ENCODE measurements around the gene SLC16A14.
"Not testable (repeated sequence)": the region's sequence is repeated elsewhere in the genome, so short reads cannot be mapped to it uniquely, and the experiment has no call there.

Gene SLC16A14, protein sequence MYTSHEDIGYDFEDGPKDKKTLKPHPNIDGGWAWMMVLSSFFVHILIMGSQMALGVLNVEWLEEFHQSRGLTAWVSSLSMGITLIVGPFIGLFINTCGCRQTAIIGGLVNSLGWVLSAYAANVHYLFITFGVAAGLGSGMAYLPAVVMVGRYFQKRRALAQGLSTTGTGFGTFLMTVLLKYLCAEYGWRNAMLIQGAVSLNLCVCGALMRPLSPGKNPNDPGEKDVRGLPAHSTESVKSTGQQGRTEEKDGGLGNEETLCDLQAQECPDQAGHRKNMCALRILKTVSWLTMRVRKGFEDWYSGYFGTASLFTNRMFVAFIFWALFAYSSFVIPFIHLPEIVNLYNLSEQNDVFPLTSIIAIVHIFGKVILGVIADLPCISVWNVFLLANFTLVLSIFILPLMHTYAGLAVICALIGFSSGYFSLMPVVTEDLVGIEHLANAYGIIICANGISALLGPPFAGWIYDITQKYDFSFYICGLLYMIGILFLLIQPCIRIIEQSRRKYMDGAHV

DNA sequence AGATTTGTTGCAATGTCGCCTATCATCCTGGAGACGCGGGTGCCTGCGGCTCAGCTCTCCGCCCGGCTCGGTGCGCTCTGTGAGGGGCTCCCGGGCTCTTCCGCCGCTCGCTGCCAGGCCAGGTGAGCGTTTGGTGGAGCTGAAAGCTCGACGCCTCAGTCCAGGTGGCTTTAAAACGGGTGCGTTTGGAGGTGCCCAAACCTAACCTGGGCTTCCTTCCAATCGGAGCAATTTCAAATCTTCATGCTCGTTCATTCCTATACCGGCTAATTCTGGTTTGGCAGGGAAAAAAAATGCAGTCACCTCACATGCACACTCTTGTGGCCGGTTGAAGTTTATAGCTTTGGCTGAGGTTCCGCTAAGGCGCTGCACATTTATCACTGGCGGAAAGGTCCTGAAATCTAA lies at the start of gene SLC16A14:
Gene SLC16A14, minus strand, starts transcription at position 274 of the 405 bp plus-strand sequence. CDS start 9,572 bp downstream, outside the sequence.
- DNase-seq (ENCODE audit: low read depth in 1 of 2, low spot score in 1 of 2) = no peak

DNA sequence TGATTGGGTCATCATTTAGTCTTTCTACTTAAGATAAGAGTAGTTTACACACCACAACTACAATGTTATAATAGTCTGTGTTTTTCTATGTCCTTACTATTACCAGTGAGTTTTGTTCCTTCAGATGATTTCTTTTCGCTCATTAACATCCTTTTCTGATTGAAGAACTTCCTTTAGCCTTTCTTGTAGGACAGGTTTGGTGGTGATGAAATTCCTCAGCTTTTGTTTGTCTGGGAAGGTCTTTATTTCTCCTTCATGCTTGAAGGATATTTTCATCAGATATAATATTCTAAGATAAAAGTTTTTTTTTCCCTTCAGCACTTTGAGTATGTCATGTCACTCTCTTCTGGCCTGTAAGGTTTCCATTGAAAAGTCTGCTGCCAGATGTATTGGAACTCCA lies 38.0 kb upstream of the SLC16A14 start:
- DNase-seq (ENCODE audit: low read depth in 1 of 2, low spot score in 1 of 2) = no peak

DNA sequence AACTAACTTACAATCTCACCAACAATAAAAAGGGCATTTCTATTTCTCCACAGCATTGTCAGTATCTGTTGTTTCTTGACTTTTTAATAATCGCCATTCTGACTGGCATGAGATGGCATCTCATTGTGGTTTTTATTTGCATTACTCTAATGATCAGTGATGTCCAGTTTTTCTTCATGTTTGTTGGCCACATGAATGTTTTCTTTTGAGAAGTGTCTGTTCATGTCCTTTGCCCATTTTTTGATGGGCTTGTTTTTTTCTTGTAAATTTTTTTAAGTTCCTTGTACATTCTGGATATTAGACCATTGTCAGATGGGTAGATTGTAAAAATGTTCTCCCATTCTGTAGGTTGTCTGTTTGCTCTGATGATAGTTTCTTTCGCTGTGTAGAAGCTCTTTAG lies 33.2 kb upstream of the SLC16A14 start:
- not testable (repeated sequence) for DNase-seq (ENCODE audit: low read depth in 1 of 2, low spot score in 1 of 2)

DNA sequence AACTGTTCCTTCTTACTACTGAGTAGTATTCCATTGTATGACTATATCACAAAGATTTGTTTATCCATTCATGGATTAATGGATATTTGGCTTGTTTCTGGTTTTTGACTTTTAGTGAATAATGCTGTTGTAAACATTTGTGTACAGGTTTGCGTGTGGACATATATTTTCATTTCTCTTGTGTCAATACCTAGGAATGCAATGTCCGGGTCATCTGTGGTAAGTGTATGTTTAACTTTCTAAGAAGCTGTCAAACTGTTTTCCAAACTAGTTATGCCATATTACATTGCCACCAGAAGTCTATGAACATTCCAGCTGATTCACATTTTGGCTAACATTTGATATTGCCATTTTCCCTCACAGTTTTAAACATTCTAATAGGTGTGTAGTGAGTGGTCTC lies 29.1 kb upstream of the SLC16A14 start:
- DNase-seq (ENCODE audit: low read depth in 1 of 2, low spot score in 1 of 2) = no peak

DNA sequence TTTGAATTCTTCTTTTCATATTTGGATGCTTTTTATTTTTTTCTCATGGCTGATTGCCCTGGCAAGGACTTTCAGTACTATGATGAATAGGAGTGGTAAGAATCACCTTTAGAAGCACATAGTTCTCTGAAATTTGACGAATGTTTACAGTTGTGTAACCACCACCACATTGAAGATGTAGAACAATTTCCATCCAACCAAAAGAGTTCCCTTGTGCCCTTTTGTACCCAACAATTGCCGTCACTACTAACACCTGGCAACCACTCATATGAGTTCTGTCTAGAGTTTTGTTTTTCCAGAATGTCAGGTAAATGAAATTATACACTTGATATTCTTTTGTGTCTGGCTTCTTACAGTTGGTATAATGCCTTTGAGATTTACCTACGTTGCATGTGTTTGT lies 28.7 kb upstream of the SLC16A14 start:
- no peak for DNase-seq (ENCODE audit: low read depth in 1 of 2, low spot score in 1 of 2)

DNA sequence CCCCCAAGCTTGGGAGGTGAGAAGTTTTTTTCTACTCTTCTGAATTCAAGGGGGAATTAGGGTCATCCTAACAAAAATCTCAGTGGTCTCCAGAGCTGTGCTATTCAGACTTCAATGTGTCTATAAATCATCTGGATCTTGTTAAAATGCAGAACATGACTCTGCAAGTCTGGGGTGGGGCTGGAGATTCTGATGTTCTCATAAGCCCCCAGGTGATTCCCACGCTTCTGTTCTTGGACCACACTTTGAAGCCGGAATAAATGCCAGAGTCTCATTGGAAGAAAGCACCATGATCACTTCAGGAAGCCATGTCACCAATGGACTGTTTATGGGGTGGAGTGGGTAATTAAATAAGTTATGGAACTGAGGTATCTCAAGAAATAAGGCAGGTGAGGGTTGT lies 22.2 kb upstream of the SLC16A14 start:
- DNase-seq (ENCODE audit: low read depth in 1 of 2, low spot score in 1 of 2) = no peak

DNA sequence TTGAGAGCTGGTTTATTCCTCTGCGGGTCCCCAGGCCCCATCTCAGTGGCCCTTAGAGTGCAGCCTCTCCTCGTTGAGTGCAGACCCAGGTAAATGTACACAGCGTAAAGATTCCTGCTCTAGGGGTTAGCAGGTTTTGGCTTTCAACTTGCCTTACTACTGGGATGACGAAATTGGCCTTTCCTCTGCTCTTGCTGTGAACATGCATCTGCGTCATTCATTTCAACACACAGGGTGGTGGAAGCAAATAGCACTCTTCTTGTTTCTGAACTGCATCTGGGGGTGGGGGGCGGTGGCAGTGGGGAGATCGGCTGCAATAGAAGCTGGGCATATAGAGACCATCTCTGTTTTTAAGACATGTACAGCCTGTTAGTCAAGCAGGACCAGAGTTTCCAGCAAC lies 16.5 kb upstream of the SLC16A14 start:
- DNase-seq (ENCODE audit: low read depth in 1 of 2, low spot score in 1 of 2) = no peak

DNA sequence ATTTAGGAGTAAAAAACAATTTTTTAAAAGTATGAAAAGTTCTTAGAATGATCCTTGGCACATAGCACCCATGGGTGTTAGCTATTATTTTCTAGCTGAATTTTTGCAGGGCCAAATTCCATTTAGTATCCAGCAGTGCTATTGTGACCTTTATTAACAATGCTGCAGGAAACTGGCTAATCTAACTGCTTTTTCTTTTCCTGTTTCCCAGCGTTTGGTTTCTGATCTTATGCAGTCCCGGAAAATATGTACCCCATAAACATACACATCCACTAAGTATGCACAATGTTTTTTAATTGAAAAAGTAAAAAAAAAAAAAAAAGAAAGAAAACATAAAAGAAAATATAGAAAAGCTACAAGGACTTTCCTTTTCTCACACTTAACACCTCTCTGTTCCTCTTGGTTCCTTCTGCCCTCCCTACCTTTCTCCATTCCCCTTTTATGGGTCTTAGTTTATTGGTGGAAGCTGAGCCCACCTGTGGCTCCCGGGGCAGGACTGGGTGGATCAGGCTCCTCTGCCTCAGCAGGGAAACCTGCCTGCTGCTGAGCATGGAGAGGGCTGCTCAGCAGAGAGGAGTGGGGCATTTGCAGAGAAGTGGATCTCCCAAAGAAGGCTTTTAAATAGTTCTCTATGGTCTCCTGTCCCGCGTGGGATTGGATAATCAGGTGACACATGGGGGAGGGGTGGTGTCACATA lies 9.3 kb upstream of the SLC16A14 start:
- no peak for DNase-seq (ENCODE audit: low read depth in 1 of 2, low spot score in 1 of 2)

DNA sequence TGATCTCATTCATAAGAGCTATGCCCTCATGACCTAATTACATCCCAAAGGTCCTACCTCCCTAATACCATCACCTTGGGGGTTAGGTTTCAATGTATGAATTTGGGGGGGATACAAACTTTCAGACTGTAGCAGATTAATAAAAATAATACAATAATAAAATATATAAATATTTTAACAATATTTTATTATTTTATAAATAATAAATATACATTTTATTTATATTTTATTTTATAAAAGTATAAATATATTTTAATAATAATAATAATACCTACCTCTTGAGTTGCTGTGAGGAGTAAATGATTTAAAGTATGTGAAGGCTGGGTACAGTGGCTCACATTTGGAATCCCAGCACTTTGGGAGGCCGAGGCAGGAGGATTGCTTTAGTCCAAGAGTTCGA lies 8.1 kb upstream of the SLC16A14 start:
- no peak for DNase-seq (ENCODE audit: low read depth in 1 of 2, low spot score in 1 of 2)

DNA sequence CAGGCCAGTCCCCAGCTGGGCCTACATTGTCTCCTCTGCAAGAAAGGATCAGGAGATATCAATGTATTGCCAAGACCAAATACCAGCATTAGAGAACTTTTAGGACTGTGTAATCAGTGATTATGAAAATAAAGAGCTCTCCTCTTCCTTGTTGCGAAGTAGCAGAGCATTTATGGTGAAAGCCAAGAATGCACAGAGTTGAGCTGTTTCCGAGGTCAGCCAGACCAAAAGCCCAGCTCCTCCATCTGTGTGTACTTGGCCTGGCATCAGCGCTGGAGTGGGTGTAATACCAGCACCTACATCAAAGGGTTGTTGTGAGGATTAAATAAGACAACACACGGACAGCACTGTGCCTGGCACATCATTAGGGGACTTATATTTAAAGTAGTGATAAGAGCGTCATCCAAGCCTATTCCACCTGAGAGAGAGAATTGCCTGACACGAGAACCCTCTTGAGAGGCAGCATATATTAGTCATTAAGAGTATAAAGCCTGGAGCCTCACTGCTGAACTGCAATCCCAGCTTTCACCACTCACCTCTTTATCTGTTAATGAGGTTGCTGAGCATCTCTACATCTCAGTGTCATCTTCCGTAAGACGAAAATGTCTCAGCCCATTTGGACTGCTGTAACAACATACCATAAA lies 7.4 kb upstream of the SLC16A14 start:
- DNase-seq (ENCODE audit: low read depth in 1 of 2, low spot score in 1 of 2) = no peak

DNA sequence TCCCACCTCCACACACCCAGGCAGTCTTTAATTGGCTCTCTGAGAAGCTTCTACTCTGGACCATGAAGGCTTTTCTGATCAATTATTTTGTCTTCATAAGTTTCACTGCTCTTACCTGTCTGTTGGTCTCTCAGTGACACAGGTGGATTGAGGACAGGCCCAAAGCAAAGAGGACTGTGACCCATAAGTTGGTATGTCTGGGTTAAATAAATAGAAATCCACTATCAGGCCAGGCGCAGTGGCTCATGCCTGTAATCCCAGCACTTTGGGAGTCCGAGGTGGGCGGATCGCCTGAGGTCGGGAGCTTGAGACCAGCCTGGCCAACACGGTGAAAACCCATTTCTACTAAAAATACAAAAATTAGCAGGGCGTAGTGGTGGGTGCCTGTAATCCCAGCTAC lies 2.7 kb upstream of the SLC16A14 start:
- DNase-seq (ENCODE audit: low read depth in 1 of 2, low spot score in 1 of 2) = no peak

DNA sequence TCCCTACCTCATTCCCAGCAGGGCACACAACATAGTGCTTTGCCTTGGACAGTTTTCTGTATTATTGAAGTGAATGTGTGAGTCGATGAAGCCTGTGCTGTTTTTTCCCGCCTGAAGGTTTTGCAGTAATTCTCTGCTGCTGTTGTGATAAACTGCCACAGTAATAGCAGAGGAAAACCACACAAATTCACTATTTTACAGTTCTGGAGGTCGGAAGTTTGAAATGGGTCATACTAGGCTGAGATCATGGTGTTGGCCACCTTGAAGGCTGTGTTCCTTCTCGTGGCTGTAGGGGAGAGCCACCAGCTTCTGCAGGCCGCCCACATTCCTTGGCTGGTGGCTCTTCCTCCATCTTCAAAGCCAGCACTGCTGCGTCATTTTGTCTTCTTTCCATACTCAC lies 678 bp upstream of the SLC16A14 start:
- DNase-seq (ENCODE audit: low read depth in 1 of 2, low spot score in 1 of 2) = no peak

DNA sequence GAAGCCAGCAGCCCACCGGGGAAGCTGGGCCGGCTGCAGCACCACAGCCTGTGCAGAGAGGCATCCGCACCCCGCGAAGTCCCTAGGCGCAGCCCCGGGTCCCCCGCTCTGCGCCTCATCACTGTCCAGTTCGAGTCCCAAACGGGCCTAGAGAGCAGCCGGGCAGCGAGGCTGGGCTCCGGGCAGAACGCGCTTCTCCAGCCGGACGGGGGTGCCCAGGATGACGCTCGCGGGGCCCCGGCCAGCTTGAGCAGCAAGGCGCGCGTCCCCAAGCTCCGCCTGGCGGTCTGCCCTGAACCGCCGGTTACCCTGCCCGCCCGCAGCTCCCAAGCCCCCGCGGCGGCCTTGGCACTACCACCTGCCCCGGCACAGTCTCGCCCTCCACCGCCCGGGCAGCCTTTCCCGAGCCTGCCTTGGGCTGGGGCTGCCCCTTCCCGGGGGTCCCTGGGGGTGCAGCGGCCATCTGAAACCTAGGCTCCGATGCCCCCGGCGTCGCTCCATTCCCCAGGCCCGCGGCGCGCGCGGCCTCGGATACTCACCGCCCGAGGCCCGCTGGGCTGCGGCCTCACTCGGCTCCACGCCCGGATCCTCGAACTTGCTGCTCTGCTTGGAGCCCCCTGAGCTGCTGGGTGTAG lies 591 bp downstream of the SLC16A14 start:
- peak; percentile 3 to 44 for DNase-seq (ENCODE audit: low read depth in 1 of 2, low spot score in 1 of 2)

DNA sequence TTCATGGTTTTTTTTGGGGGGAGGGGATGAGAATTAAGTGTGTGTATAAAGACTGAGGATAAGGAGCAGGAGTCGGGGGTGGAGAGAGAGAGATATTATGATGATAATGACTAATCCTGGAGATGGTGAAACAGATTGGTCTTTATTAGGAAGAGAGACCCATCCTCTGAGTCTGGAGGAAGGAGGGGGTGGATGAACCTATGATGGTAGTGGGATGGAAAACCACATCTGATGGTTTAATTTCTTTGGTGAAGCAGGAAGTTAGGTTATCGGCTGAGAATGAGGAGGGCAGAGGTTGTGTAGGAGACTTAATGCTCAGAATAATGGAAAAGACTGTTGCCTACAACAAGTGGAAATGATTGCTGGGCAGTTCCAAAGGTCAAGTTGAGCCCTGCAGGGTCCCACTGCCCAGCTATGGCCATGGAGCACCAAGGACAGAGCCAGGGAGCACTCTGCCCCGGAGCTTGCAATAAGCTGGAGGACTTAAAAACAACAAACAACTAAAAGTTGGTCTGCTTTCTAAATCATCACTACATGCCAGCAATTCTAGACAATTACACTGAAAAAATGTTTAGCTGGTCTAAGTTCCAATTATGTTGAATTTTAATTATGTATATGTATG lies 7.9 kb downstream of the SLC16A14 start:
- DNase-seq (ENCODE audit: low read depth in 1 of 2, low spot score in 1 of 2) = no peak

DNA sequence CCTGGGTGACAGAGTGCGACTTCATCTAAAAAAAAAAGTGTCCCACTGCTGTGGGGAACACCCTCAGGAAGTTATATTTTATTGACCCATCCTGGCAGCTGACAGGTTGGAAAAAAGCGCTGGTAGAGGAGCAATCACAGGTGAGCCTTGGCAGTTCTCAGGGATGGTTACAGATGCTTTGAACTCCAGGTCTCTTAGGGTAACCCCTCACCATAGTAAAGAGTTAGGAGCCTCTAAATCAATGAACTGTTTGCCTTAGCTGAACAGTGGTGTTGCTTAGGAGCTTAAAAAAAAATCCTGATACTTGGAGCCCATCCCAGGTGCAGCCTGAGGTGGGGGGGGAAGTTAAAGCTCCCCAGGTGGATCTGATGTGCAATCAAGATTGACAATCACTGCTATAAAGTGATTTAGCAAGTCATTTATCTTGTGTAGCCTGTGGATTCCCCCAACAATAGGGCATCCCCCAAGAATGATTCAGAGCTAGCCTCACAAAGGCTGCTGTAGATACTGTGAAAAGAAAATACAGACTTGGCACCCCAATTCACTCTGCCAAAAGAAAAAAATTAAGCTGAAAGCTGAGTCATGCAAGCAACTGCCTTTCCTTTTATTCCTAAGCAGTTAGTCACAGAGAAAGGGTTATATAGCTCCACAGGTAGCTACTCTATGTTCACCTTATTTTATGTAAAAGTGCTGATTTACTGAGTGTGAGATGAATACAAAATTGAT lies 14.8 kb downstream of the SLC16A14 start:
- no peak for DNase-seq (ENCODE audit: low read depth in 1 of 2, low spot score in 1 of 2)

DNA sequence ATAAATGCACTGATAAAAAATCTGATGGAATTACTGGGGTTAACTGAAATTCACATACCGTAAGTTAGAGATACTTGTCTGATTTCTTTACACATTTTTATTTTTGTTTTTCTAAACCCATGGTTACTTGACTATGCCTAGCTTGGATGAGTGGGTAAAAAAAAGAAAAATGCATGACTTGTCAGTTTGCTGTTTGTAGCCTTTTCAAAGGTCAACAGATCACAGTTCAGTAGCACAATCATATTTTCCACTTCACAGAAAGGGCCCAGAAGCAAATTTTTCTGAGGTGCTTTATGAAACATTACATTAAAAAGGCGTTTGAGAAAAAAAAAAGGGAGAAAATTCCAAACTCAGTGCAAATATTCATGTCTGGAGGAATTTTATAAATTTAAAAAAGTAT lies 16.4 kb downstream of the SLC16A14 start:
- no peak for DNase-seq (ENCODE audit: low read depth in 1 of 2, low spot score in 1 of 2)

DNA sequence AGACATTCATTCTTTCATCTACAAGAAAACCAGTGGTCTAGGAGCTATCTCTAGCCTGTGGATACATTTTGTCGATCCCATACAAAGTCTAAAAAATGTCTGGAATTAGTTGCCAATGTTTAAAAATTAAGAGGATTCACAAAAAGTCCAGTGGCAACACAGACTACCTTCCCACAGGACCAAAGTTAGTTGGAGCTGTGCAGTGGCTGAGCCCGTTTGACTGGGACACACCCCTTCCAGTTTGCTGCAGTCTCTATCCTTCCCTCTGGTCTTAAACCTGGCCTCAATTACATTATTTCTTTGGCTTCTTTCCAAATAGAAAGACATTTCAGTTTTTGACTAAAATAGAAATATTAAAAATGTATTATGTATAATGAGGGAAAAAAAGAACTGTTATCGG lies 18.6 kb downstream of the SLC16A14 start:
- no peak for DNase-seq (ENCODE audit: low read depth in 1 of 2, low spot score in 1 of 2)

DNA sequence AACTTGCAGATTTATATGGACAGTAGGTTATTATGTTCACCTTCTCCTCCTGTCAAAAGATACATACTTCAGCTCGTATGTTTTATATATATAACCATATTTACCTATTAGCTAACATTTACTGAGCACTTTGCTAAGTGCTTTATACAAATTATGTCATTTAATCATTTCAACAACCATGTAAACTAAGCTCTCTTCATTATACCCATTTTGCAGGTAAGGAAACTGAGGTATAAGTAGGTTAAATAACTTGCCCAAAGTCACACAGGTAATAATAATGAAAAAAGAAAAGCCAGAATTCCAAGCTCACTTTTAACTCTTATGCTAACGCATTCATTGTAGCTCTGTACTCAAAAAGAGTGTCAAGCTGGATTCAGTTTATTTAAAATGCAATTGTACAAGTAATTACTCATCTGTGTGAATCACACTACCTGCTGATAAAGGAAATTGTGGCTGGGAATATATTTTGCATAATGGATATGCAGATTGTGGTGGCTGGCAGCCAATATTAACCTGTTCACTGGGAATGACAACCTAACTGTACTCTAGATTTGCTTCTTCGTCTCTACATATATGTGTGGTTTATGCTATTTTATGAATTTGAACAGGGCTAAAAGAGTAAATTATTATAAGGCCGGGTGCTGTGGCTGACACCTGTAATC lies 20.6 kb downstream of the SLC16A14 start:
- DNase-seq (ENCODE audit: low read depth in 1 of 2, low spot score in 1 of 2) = no peak

DNA sequence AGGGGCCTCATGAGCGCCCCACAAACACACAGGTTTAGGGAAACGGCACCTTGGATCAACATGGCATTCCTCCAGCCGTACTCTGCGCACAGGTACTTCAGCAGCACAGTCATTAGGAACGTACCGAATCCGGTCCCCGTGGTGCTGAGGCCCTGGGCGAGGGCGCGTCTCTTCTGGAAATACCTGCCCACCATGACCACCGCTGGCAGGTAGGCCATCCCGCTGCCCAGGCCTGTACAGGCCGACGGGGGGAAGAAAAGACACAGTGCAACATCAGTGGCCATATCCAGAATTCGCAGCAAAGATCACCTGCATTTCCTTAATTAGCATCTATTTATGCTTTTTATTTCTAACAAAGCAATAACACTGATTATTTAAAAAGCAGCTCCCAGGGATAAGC lies 22.2 kb downstream of the SLC16A14 start:
- no peak for DNase-seq (ENCODE audit: low read depth in 1 of 2, low spot score in 1 of 2)

DNA sequence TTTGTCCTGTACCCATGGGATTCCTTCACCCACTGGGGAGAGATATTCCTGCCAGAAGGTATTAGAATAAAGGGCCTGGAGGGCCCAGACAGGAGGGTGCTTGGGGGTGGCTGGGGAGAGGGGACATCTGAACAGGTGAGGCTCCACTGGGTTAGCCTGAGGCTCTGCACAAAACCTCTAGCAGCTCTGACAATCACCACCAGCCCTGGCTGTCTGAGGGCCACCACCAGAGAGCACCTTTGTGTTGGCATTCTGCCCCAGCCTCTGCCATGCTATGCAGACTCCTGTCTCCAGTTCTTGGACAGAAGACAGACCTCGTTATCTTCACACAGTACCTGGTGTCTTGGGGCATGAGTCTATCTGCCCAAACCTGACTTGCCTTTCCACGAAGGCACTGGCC lies 25.3 kb downstream of the SLC16A14 start:
- no peak for DNase-seq (ENCODE audit: low read depth in 1 of 2, low spot score in 1 of 2)
